ENCODE results near the gene AJUBA.
A peak's percentile ranks its signal among the peaks of the same experiment; 100 is the strongest.
"Not testable (repeated sequence)": the region's sequence is repeated elsewhere in the genome, so short reads cannot be mapped to it uniquely, and the experiment has no call there.

Gene AJUBA

GRCh38 chr14:22982477-22983245 lies at the start of gene AJUBA:
Gene AJUBA, minus strand, starts transcription at chr14:22982551. Its CDS starts 285 bp downstream, at chr14:22982266.
- peak; percentile 88 to 90 for DNase-seq

GRCh38 chr14:23030936-23031335 lies 48.6 kb upstream of the AJUBA start:
- no peak for DNase-seq

GRCh38 chr14:23028799-23029198 lies 46.4 kb upstream of the AJUBA start:
- peak; percentile 19 to 34 for DNase-seq

- DNase-seq, result no peak
Measured at GRCh38 chr14:23025151-23025814, 42.9 kb upstream of the AJUBA start.

DNA sequence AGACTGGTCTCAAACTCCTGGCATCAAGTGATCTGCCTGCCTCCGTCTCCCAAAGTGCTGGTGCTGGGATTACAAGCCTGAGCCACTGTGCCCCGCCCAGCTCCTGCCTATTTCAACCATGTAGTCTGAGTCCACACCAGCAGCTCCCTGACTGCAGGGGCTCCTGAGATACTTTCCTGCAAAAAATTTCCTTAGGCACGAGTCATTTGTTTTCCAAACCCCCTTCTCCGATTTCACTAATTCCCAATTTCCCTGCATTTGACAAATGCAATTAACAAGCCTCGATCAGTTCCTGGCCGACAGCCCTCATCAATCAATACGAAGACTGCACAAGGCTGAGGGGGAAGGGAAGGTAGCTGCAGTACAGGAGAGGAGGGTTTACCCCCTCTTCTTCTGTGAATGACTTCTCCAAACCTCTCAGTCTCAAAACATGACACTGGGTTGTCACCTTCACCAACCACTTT lies 42.3 kb upstream of the AJUBA start:
- no peak for DNase-seq

GRCh38 chr14:23023795-23024152 lies 41.4 kb upstream of the AJUBA start:
- DNase-seq, result no peak

GRCh38 chr14:23023022-23023794 lies 40.9 kb upstream of the AJUBA start:
- DNase-seq, result no peak

DNA sequence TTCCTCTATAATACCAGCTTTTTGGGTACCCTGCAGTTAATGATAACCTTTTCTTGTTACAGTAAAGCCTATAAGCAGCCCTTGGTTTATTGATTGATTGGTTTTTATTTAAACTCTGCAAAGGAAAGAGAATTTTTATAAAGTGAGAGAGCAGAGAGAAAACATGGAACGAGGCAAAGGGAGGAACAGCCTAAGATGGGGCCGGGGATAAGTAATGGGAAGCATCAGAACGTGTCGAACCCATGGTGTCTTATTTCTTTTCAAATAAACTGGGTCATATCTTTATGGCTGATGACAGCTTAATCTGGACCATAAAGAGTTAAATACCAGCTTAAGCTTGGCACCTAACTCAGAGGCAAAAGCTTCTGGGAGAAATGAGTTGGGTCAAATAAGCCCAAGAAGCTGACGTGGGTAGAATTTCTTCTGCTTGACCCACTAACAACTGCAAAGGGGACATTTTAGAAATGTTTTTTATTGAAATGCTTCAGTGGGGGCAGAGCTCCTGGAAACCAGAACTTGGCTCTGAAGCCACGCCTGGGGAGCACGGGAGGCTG lies 39.6 kb upstream of the AJUBA start:
- no peak for DNase-seq

DNA sequence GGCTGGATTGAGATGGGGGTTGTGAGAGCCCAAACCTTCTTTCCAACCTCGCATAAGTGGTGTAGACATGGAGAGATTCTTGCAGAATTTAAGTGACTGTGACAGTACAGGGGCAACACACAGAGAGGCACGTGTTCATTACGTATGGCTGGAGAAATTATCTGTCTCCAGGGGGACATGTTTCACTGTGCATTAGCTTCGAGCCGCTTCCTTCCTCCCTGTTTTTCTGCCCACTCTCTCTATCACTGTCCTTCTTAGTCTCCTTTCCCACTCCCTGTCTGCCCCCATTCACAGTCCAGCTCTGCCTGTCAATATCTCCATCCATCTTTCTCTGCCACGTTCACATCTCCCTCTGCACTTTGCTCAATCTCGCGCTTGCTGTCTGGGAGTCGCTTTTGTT lies 39.1 kb upstream of the AJUBA start:
- DNase-seq, result no peak

DNA sequence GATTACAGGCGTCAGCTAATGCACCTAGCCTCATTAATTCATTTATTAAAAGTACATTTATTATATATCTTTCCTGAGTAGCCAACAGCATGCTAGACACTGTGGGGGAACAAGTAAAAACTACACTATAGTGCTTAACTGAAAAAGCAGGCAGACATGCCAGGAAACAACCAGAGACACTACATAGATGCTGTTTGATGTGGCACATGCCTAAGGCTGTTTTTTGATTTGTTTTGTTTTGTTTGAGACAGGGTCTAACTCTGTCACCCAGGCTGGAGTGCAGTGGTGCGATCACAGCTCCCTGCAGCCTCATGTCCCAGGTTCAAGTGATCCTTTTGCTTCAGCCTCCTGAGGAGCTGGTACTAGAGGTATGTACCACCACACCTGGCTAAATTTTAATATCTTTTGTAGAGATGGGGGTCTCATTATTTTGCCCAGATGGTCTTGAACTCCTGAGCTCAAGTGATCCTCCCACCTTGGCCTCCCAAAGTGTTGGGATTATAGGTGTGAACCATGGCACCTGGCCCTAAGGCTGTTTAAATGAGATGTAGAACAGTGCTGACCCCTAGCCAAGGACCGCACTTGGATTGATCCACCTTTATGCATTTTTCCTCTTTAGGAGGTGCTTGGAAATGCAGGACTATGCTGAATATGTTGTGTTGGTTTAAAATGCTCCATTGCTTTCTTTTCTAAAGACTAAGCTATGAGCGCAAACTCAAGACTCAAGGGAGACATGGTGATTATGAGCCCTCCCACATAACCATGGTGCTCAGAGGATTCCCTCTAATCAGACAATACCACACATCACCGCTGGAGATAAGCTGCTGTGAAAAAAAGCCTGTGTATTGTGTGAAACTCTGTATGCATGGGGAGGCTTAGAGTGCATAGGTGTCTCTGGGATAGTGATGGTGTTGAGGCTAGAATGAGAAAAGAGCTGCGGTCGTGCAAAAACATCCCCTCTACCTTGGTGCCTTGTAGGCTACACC lies 38.1 kb upstream of the AJUBA start:
- no peak for DNase-seq

DNA sequence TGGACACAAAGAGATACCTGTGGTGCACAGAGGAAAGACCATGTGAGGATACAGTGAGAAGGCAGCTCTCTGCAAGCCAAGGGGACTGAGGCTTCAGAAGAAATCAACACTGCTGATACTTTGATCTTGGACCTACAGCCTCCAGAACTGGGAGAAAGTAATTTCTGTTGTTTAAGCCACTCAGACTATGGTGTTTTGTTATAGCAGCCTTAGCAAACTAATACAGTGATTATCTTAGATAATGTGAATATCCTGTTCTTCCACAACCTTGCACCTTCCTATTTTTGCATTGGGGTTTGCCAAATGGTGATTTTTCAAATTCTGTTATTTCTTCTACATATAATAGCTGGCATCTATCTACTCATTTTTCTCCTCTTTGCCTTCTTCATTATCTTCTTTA lies 35.8 kb upstream of the AJUBA start:
- no peak for DNase-seq

- DNase-seq, result no peak
Measured at GRCh38 chr14:23017091-23017490, 34.7 kb upstream of the AJUBA start.

DNA sequence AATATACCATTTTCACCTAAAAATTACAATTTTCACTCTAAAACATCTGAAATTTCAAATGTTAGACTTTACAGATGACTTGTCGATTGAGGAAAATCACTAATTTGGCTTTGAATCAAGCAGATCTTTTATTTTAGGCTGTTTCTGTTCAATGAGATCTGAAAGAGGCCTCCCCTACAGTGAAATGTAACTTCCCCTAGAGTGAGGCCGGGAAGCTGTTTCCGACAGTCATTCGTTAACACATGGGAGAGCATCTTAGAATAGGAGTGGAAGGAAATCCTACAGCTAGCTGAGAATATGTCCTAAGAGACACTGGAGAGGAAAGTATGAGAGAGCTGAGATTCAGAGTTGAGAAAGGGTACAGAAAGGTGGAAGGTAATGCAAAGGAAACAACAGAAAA lies 33.3 kb upstream of the AJUBA start:
- DNase-seq, result no peak

GRCh38 chr14:23013749-23014054 lies 31.4 kb upstream of the AJUBA start:
- not testable (repeated sequence) for DNase-seq

- DNase-seq, result no peak
Measured at GRCh38 chr14:23013054-23013748, 30.9 kb upstream of the AJUBA start.

- peak; percentile 69 to 71 for DNase-seq
Measured at GRCh38 chr14:23009939-23010726, 27.8 kb upstream of the AJUBA start, which contains the start of gene C14orf93. Gene C14orf93, minus strand, starts transcription at chr14:23010143. Its CDS starts 11,120 bp downstream, at chr14:22999023.

DNA sequence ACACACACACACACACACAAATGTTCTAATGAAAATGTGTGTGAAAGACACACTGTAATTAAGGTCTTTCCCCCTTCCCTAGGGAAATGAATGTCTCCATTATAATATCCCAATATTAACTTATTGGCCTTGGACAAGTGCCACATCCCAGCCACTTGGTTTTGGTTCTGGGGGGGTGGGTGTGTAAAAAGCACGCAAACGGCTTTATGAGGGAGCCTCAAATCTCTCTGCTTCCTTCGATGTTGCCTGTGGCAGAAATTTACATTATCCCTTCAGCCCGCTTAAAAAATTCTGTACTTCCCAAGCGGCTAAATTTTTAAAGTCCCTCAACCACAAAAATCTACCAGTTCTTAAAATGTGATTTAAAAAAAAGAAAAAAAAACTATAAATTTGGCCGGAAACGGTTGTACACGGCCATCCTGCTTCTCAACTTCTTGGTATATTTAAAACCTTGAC lies 27.2 kb upstream of the AJUBA start:
- peak in 1 of 2 experiments; percentile 45 for DNase-seq

- DNase-seq, result peak; percentile 14 to 27
Measured at GRCh38 chr14:23008831-23009230, 26.5 kb upstream of the AJUBA start.

- DNase-seq, result peak; percentile 98 to 99
Measured at GRCh38 chr14:23006544-23007419, 24.4 kb upstream of the AJUBA start.

DNA sequence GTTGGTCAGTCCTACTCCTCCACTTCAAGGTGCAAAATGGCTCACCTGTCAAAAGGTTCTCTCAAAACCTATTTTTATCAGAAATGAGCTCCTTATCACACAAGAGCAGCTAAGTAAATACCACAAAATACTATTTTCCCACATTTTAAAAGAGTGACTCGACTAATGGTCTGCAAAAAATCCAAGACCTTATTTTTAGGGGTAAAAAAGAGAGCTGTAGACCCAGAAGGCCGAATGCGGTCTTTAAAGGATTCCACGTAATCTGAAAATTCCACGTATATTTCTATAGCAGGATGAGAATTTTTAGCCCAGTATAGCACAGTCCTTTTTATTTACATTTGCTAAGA lies 23.8 kb upstream of the AJUBA start:
- no peak for DNase-seq

Data from Kasumi-1 (cell line).